LNCaP clone FGC (cell line): Measurements from ENCODE around the gene PLA2R1.

Source experiments
- DNase-seq: peaks from one replicate; pipeline ENCODE4 v3.0.0-alpha.2; 2011; ENCODE audit warnings: low read depth
- H3K4me3 ChIP-seq: 2 replicates; pipeline ENCODE4 v1.5.1; 2011; ENCODE audit warnings: mild to moderate bottlenecking, low read depth, low read length, control low read depth
- CTCF ChIP-seq: IDR thresholded peaks from 2 replicates; pipeline ENCODE4 v1.5.1; 2012; ENCODE audit warnings: mild to moderate bottlenecking; ENCODE audit not compliant: control insufficient read depth, insufficient read depth; ENCODE audit errors: extremely low read depth

PLA2R1 gene

GRCh38 chr2:159961451-159961850, 101.0 kb downstream of the PLA2R1 start:
- no peak for DNase-seq
- H3K4me3 ChIP-seq = no peak overlapping the region
- no peak for TF ChIP-seq CTCF

GRCh38 chr2:159961037-159961436, 101.4 kb downstream of the PLA2R1 start:
- DNase-seq = no peak
- H3K4me3 ChIP-seq = no peak overlapping the region
- no peak for TF ChIP-seq CTCF

- no peak for TF ChIP-seq CTCF
- no peak for DNase-seq
- no peak overlapping the region for H3K4me3 ChIP-seq
These were observed 102.0 kb downstream of the PLA2R1 start for GRCh38 chr2:159960414-159960813.

GRCh38 chr2:159959136-159959535, 103.3 kb downstream of the PLA2R1 start:
- TF ChIP-seq CTCF = no peak
- H3K4me3 ChIP-seq = no peak overlapping the region
- no peak for DNase-seq

- no peak for DNase-seq
- no peak for TF ChIP-seq CTCF
- no peak overlapping the region for H3K4me3 ChIP-seq
These were observed 109.1 kb downstream of the PLA2R1 start for GRCh38 chr2:159953136-159953823.

GRCh38 chr2:159946326-159946999, 116.0 kb downstream of the PLA2R1 start:
- no peak overlapping the region for H3K4me3 ChIP-seq
- DNase-seq = peak; percentile 42
- TF ChIP-seq CTCF = no peak
